Neural cell (in vitro differentiated cells): Measurements from ENCODE around the gene KCNE3.

Source experiments
- EZH2 ChIP-seq: fragments of 200-600, 300-800 bp; shearing (Covaris generic), sonication (generic); IDR thresholded peaks from 2 replicates; pipeline ENCODE4 v1.6.1; 2014; ENCODE audit warnings: antibody characterized with exemption, low read length, borderline replicate concordance, mild to moderate bottlenecking; ENCODE audit not compliant: insufficient read depth, poor library complexity, severe bottlenecking
- POLR2AphosphoS5 ChIP-seq: IDR thresholded peaks from 2 replicates; pipeline ENCODE4 v1.6.1; 2012
- RAD21 ChIP-seq: fragments of 450-650 bp; conservative IDR thresholded peaks from 2 replicates; pipeline ENCODE4 v1.6.1; 2014; ENCODE audit warnings: antibody characterized with exemption, mild to moderate bottlenecking, moderate library complexity
- SMC3 ChIP-seq: fragments of 450-650 bp; conservative IDR thresholded peaks from 2 replicates; pipeline ENCODE4 v1.6.1; 2014; ENCODE audit warnings: antibody characterized with exemption, mild to moderate bottlenecking, moderate library complexity; ENCODE audit not compliant: poor library complexity
- TF ChIP-seq, protein P1 (sequence below): fragments of 450-650 bp; IDR thresholded peaks from 2 replicates; pipeline ENCODE4 v1.5.1; 2014; ENCODE audit warnings: antibody characterized with exemption, mild to moderate bottlenecking, moderate library complexity; ENCODE audit not compliant: poor library complexity, severe bottlenecking
- TF ChIP-seq, protein P2 (sequence below): IDR thresholded peaks from 2 replicates; pipeline ENCODE4 v1.6.1; 2012; ENCODE audit warnings: borderline replicate concordance

DNA sequence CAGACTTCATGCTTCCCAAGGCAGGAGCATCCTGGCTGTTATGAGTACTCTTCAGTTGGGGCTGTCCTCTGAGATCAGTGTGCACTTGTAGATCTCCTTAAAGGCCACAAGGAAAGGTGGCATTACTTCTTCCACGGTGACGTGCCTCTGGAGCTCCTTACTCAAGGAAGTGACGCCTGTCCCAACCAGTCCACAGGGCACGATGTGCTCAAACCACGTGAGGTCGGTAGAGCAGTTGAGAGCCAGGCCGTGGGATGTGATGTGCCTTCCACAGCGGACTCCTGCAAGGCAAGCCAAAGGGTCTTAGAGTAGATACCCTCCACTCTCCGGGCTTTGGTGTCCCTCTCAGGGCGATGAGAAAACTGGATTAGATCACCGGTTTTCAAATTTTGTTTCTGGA lies 24.7 kb upstream of the KCNE3 start:
- TF ChIP-seq EZH2 (no peak), SMC3 (no peak), POLR2AphosphoS5 (no peak), RAD21 (no peak)
- TF ChIP-seq, protein P1, sequence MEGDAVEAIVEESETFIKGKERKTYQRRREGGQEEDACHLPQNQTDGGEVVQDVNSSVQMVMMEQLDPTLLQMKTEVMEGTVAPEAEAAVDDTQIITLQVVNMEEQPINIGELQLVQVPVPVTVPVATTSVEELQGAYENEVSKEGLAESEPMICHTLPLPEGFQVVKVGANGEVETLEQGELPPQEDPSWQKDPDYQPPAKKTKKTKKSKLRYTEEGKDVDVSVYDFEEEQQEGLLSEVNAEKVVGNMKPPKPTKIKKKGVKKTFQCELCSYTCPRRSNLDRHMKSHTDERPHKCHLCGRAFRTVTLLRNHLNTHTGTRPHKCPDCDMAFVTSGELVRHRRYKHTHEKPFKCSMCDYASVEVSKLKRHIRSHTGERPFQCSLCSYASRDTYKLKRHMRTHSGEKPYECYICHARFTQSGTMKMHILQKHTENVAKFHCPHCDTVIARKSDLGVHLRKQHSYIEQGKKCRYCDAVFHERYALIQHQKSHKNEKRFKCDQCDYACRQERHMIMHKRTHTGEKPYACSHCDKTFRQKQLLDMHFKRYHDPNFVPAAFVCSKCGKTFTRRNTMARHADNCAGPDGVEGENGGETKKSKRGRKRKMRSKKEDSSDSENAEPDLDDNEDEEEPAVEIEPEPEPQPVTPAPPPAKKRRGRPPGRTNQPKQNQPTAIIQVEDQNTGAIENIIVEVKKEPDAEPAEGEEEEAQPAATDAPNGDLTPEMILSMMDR, result no peak
- TF ChIP-seq, protein P2, sequence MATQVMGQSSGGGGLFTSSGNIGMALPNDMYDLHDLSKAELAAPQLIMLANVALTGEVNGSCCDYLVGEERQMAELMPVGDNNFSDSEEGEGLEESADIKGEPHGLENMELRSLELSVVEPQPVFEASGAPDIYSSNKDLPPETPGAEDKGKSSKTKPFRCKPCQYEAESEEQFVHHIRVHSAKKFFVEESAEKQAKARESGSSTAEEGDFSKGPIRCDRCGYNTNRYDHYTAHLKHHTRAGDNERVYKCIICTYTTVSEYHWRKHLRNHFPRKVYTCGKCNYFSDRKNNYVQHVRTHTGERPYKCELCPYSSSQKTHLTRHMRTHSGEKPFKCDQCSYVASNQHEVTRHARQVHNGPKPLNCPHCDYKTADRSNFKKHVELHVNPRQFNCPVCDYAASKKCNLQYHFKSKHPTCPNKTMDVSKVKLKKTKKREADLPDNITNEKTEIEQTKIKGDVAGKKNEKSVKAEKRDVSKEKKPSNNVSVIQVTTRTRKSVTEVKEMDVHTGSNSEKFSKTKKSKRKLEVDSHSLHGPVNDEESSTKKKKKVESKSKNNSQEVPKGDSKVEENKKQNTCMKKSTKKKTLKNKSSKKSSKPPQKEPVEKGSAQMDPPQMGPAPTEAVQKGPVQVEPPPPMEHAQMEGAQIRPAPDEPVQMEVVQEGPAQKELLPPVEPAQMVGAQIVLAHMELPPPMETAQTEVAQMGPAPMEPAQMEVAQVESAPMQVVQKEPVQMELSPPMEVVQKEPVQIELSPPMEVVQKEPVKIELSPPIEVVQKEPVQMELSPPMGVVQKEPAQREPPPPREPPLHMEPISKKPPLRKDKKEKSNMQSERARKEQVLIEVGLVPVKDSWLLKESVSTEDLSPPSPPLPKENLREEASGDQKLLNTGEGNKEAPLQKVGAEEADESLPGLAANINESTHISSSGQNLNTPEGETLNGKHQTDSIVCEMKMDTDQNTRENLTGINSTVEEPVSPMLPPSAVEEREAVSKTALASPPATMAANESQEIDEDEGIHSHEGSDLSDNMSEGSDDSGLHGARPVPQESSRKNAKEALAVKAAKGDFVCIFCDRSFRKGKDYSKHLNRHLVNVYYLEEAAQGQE, result no peak
